Fibroblast of pulmonary artery (primary cell): ENCODE results near the gene GH1.
"Not testable (repeated sequence)": the region's sequence is repeated elsewhere in the genome, so short reads cannot be mapped to it uniquely, and the experiment has no call there.

Source experiments
- DNase-seq: peaks from one replicate; pipeline ENCODE4 v3.0.0-alpha.2; 2010; ENCODE audit warnings: low read depth
- H3K4me3 ChIP-seq: replicated peaks from 2 replicates; pipeline ENCODE4 v1.5.1; 2011; ENCODE audit warnings: low read depth, mild to moderate bottlenecking, control low read depth, low read length, moderate library complexity
- CTCF ChIP-seq: IDR thresholded peaks from 2 replicates; pipeline ENCODE4 v1.5.1; 2011; ENCODE audit warnings: mild to moderate bottlenecking, control low read depth, low read length, inconsistent platforms; ENCODE audit errors: missing control alignments

GH1 gene

GRCh38 chr17:63918789-63919305, at the start of gene GH1:
Gene GH1 (minus strand): TSS chr17:63918839. CDS start chr17:63918776, 63 bp downstream.
- DNase-seq, H3K4me3 ChIP-seq: not testable (repeated sequence)

- H3K4me3 ChIP-seq, result no peak overlapping the region
- TF ChIP-seq CTCF, result no peak
- DNase-seq, result no peak
Measured at GRCh38 chr17:63967953-63968352, 49.3 kb upstream of the GH1 start.

GRCh38 chr17:63966646-63967264, 48.1 kb upstream of the GH1 start:
- TF ChIP-seq CTCF, result no peak
- H3K4me3 ChIP-seq, result no peak overlapping the region
- no peak for DNase-seq

- H3K4me3 ChIP-seq, result no peak overlapping the region
- no peak for TF ChIP-seq CTCF
- no peak for DNase-seq
Measured at GRCh38 chr17:63963123-63963522, 44.5 kb upstream of the GH1 start.

- TF ChIP-seq CTCF, result no peak
- no peak for DNase-seq
- H3K4me3 ChIP-seq, result no peak overlapping the region
Measured at GRCh38 chr17:63962298-63962744, 43.7 kb upstream of the GH1 start.

- no peak overlapping the region for H3K4me3 ChIP-seq
- peak; percentile 68 for DNase-seq
- no peak for TF ChIP-seq CTCF
Measured at GRCh38 chr17:63961355-63962212, 42.9 kb upstream of the GH1 start.

GRCh38 chr17:63960430-63960829, 41.8 kb upstream of the GH1 start:
- H3K4me3 ChIP-seq, result no peak overlapping the region
- no peak for DNase-seq
- TF ChIP-seq CTCF, result no peak
